Measurements from ENCODE around the gene ITGA6. TPM values are rescaled to one million over a fixed set of nuclear protein-coding genes. Genes with fewer than 3 reads are reported as not detected.

ITGA6 gene
- 2.6 and 19.8 TPM in 2 replicates for total RNA-seq
- 6.4 and 14.9 TPM in 2 replicates for polyA plus RNA-seq
- polyA plus RNA-seq (2012), result 13.9 and 25.3 TPM in 2 replicates
- polyA minus RNA-seq (ENCODE audit: low replicate concordance), result 2.5 and 13.6 TPM in 2 replicates

- TF ChIP-seq EZH2 (IDR thresholded peaks at IDR 0.05; ENCODE audit: low read length, missing control alignments), result no peak
- no peaks in the 10 kb centered on the region for H3K36me3 ChIP-seq (ENCODE audit: control insufficient read depth, insufficient read depth, low read length)
- H2AFZ ChIP-seq (ENCODE audit: low read length), result peak within 1 kb of the TSS; percentile 63
- H3K9me3 ChIP-seq (ENCODE audit: control insufficient read depth, insufficient read depth, low read depth, low read length), result no peaks in the 10 kb centered on the region
- H3K27ac ChIP-seq (ENCODE audit: insufficient read depth, low read length), result peak within 1 kb of the TSS; percentile 31
- DNase-seq (ENCODE audit: low read depth in 2 of 2), result peak; percentile 50 to 68
- no peaks in the 10 kb centered on the region for H3K27me3 ChIP-seq (ENCODE audit: control insufficient read depth, insufficient read depth, low read length)
- H4K20me1 ChIP-seq (ENCODE audit: control insufficient read depth, extremely low read depth, insufficient read depth, low read length), result no peaks in the 10 kb centered on the region
- peaks cover 6% of the 10 kb centered on the region for H3K79me2 ChIP-seq (ENCODE audit: control insufficient read depth, insufficient read depth, low read length)
- H3K4me2 ChIP-seq (ENCODE audit: extremely low read depth, insufficient read depth, low read length), result peak within 1 kb of the TSS; percentile 87
- H3K9ac ChIP-seq (ENCODE audit: insufficient read depth, low read length), result peak within 1 kb of the TSS; percentile 46
- H3K4me1 ChIP-seq (ENCODE audit: control insufficient read depth, extremely low read depth, insufficient read depth, low read length), result peaks cover 4% of the 10 kb centered on the region
- H3K4me3 ChIP-seq (replicated peaks in 1 of 4; ENCODE audit: control extremely low read depth in 1 of 4, insufficient read depth in 1 of 4, low read depth in 3 of 4, low read length in 4 of 4), result peak within 1 kb of the TSS; percentile 41 to 77 (median 58)
Measured at GRCh38 chr2:172427256-172427989, at the start of gene ITGA6. Gene ITGA6 (plus strand): TSS chr2:172427586.

- Histone ChIP-seq H3K9ac (ENCODE audit: insufficient read depth, low read length) (no peak overlapping the region), H3K79me2 (ENCODE audit: control insufficient read depth, insufficient read depth, low read length) (no peaks in the 10 kb centered on the region), H3K27me3 (ENCODE audit: control insufficient read depth, insufficient read depth, low read length) (no peaks in the 10 kb centered on the region), H3K4me1 (ENCODE audit: control insufficient read depth, extremely low read depth, insufficient read depth, low read length) (no peaks in the 10 kb centered on the region), H3K27ac (ENCODE audit: insufficient read depth, low read length) (no peak overlapping the region), H3K9me3 (ENCODE audit: control insufficient read depth, insufficient read depth, low read depth, low read length) (no peaks in the 10 kb centered on the region), H3K4me3 (replicated peaks in 1 of 4; ENCODE audit: control extremely low read depth in 1 of 4, insufficient read depth in 1 of 4, low read depth in 3 of 4, low read length in 4 of 4) (no peak overlapping the region), H4K20me1 (ENCODE audit: control insufficient read depth, extremely low read depth, insufficient read depth, low read length) (no peaks in the 10 kb centered on the region), H3K36me3 (ENCODE audit: control insufficient read depth, insufficient read depth, low read length) (no peaks in the 10 kb centered on the region), H3K4me2 (ENCODE audit: extremely low read depth, insufficient read depth, low read length) (no peak overlapping the region), H2AFZ (ENCODE audit: low read length) (no peak overlapping the region)
- peak; percentile 41 to 74 for DNase-seq (ENCODE audit: low read depth in 2 of 2)
- TF ChIP-seq EZH2 (IDR thresholded peaks at IDR 0.05; ENCODE audit: low read length, missing control alignments) (no peak), CTCF (conservative IDR thresholded peaks at IDR 0.05 in 1 of 2, IDR thresholded peaks at IDR 0.05 in 1 of 2; ENCODE audit: low read depth in 1 of 2, low read length in 2 of 2) (no peak)
Measured at GRCh38 chr2:172380436-172381274, 46.7 kb upstream of the ITGA6 start.

GRCh38 chr2:172381275-172382027, 45.9 kb upstream of the ITGA6 start:
- Histone ChIP-seq H3K36me3 (ENCODE audit: control insufficient read depth, insufficient read depth, low read length) (no peaks in the 10 kb centered on the region), H3K79me2 (ENCODE audit: control insufficient read depth, insufficient read depth, low read length) (no peaks in the 10 kb centered on the region), H2AFZ (ENCODE audit: low read length) (no peak overlapping the region), H3K4me1 (ENCODE audit: control insufficient read depth, extremely low read depth, insufficient read depth, low read length) (no peaks in the 10 kb centered on the region), H3K27ac (ENCODE audit: insufficient read depth, low read length) (no peak overlapping the region), H3K9me3 (ENCODE audit: control insufficient read depth, insufficient read depth, low read depth, low read length) (no peaks in the 10 kb centered on the region), H4K20me1 (ENCODE audit: control insufficient read depth, extremely low read depth, insufficient read depth, low read length) (no peaks in the 10 kb centered on the region), H3K4me3 (replicated peaks in 1 of 4; ENCODE audit: control extremely low read depth in 1 of 4, insufficient read depth in 1 of 4, low read depth in 3 of 4, low read length in 4 of 4) (no peak overlapping the region), H3K9ac (ENCODE audit: insufficient read depth, low read length) (no peak overlapping the region), H3K27me3 (ENCODE audit: control insufficient read depth, insufficient read depth, low read length) (no peaks in the 10 kb centered on the region), H3K4me2 (ENCODE audit: extremely low read depth, insufficient read depth, low read length) (no peak overlapping the region)
- no peak for DNase-seq (ENCODE audit: low read depth in 2 of 2)
- TF ChIP-seq EZH2 (IDR thresholded peaks at IDR 0.05; ENCODE audit: low read length, missing control alignments), result no peak
- no peak for TF ChIP-seq CTCF (conservative IDR thresholded peaks at IDR 0.05 in 1 of 2, IDR thresholded peaks at IDR 0.05 in 1 of 2; ENCODE audit: low read depth in 1 of 2, low read length in 2 of 2)

Measured in fibroblast of lung (primary cell).